Spleen (tissue), 7 donors: ENCODE measurements around the gene FAM24B.

Source experiments
- POLR2A ChIP-seq, 3 donors: fragments of 450-650 bp; IDR thresholded peaks; one replicate each; pipeline ENCODE4 v1.5.1; 2017; ENCODE audit warnings: antibody characterized with exemption in 3 of 3, mild to moderate bottlenecking in 1 of 3
- TF ChIP-seq, protein P1 (sequence below), 11 experiments: fragments of 200-600 bp in 7 of 11; fragments of 450-650 bp in 4 of 11; sonication (generic) in 4 of 11; IDR thresholded peaks in 8 of 11; conservative IDR thresholded peaks in 3 of 11; 1 replicate in 7 of 11; 2 replicates in 4 of 11; pipeline versions ENCODE4 v1.4.0 to v1.8.0; 2016 to 2021; ENCODE audit warnings: antibody characterized with exemption in 11 of 11, inconsistent platforms in 4 of 11, mild to moderate bottlenecking in 1 of 11
- donor health status: DM: no; HTN: no; CAD: no; lungs with moderate emphysema.
- donor health status: DM: no; HTN: no; CAD: no.
- donor health status: DM: no; HTN: no; CAD: no.

DNA sequence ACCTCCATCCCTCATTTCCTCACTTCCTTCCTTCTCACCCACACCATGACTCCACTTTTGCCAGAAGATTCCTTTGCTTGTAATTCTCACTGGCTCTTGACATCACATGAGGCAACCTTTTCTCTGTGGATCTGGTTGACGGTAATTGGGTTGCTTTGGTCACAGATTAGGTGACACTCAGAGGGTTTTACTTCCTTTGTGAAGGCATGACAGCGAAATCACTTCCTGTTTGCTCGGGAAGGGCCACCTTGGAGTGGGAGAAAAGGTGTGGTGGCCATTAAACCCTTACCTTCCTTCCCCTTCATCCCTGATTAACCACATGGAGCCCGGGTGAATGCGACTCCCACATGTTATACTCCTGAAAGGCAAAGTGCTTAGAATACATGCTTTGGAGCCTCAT lies 63.9 kb downstream of the FAM24B start:
- TF ChIP-seq, protein P1, sequence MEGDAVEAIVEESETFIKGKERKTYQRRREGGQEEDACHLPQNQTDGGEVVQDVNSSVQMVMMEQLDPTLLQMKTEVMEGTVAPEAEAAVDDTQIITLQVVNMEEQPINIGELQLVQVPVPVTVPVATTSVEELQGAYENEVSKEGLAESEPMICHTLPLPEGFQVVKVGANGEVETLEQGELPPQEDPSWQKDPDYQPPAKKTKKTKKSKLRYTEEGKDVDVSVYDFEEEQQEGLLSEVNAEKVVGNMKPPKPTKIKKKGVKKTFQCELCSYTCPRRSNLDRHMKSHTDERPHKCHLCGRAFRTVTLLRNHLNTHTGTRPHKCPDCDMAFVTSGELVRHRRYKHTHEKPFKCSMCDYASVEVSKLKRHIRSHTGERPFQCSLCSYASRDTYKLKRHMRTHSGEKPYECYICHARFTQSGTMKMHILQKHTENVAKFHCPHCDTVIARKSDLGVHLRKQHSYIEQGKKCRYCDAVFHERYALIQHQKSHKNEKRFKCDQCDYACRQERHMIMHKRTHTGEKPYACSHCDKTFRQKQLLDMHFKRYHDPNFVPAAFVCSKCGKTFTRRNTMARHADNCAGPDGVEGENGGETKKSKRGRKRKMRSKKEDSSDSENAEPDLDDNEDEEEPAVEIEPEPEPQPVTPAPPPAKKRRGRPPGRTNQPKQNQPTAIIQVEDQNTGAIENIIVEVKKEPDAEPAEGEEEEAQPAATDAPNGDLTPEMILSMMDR (IDR thresholded peaks at IDR 0.05 in 8 of 11, conservative IDR thresholded peaks at IDR 0.05 in 3 of 11), result no peak
- TF ChIP-seq POLR2A (IDR thresholded peaks at IDR 0.05), result no peak
